AG09309 (cell line): ENCODE results near the gene CDKAL1.

Source experiments
- DNase-seq: peaks from one replicate; pipeline ENCODE4 v3.0.0-alpha.2; 2010; ENCODE audit warnings: low read depth
- H3K4me3 ChIP-seq: 2 replicates; pipeline ENCODE4 v1.5.1; 2011; ENCODE audit warnings: mild to moderate bottlenecking, low read depth, low read length, moderate library complexity; ENCODE audit not compliant: control insufficient read depth
- CTCF ChIP-seq: IDR thresholded peaks from 2 replicates; pipeline ENCODE4 v1.5.1; 2011; ENCODE audit warnings: mild to moderate bottlenecking, low read depth, low read length, inconsistent platforms; ENCODE audit not compliant: insufficient read depth, control insufficient read depth; ENCODE audit errors: missing control alignments

CDKAL1 gene

DNA sequence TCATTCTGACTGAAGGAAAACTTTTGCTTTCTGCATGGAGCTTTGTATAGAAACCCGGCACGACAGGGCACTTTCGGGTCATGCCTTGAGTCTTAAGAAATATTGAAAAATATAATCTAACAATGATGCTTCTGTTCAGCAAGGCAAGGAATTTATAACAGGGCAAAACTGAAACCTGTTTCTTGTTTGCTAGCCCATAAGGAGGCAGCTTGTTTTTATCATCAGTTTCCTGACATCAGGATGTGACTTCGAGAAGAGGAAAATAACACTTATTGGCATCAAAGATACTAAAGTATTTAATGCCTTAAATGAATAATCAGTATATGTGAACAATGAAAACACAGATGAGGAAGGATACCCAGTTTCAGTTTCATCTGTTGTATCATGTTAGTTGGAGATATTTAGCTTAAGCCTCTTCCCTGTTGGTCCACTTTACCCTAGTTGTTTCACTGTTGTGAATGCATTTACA is 146.5 kb downstream of the CDKAL1 start:
- TF ChIP-seq CTCF, result no peak
- no peak for DNase-seq
- H3K4me3 ChIP-seq, result no peak overlapping the region

DNA sequence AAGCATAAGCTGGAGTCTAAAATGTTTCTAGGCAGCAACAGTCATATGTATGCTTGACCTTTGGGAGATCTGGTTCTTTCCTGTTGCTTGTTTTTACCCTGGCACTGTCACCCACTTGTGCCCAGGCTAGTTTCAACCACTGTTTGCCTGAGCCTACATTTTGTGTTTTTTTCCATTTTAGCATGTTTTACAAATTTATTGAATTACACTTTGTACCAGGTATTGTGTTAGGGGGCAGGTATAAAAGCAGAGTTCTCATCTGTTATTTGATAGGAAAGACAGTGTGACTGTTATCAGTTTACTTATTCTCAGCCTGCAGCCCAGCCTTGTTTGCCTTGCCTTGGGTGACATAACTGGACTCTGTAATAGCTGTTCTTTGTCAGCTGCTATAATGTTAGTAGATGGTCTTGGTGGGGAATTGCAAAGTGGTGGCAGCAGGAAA is 147.0 kb downstream of the CDKAL1 start:
- no peak for TF ChIP-seq CTCF
- H3K4me3 ChIP-seq, result no peak overlapping the region
- DNase-seq, result no peak

GRCh38 chr6:20684474-20684873 is 150.2 kb downstream of the CDKAL1 start:
- H3K4me3 ChIP-seq, result no peak overlapping the region
- TF ChIP-seq CTCF, result no peak
- DNase-seq, result no peak

DNA sequence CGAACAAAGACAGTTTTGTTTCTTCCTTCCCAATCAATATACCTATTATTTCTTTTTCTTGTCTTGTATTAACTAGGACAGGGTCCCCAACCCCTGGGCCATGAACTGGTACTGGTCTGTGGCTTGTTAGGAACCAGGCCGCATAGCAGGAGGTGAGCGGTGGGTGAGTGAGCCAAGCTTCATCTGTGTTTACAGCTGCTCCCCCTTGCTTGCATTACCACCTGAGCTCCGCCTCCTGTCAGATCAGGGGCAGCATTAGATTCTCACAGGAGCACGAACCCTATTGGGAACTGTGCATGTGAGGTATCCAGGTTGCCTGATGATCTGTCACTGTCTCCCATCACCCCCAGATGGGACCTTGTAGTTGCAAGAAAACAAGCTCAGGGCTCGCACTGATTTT is 151.9 kb downstream of the CDKAL1 start:
- no peak for DNase-seq
- no peak for TF ChIP-seq CTCF

GRCh38 chr6:20687494-20687893 is 153.2 kb downstream of the CDKAL1 start:
- no peak overlapping the region for H3K4me3 ChIP-seq
- TF ChIP-seq CTCF, result no peak
- no peak for DNase-seq

More for the DNA sequence above, 151.9 kb downstream of the CDKAL1 start:
- no peak overlapping the region for H3K4me3 ChIP-seq

DNA sequence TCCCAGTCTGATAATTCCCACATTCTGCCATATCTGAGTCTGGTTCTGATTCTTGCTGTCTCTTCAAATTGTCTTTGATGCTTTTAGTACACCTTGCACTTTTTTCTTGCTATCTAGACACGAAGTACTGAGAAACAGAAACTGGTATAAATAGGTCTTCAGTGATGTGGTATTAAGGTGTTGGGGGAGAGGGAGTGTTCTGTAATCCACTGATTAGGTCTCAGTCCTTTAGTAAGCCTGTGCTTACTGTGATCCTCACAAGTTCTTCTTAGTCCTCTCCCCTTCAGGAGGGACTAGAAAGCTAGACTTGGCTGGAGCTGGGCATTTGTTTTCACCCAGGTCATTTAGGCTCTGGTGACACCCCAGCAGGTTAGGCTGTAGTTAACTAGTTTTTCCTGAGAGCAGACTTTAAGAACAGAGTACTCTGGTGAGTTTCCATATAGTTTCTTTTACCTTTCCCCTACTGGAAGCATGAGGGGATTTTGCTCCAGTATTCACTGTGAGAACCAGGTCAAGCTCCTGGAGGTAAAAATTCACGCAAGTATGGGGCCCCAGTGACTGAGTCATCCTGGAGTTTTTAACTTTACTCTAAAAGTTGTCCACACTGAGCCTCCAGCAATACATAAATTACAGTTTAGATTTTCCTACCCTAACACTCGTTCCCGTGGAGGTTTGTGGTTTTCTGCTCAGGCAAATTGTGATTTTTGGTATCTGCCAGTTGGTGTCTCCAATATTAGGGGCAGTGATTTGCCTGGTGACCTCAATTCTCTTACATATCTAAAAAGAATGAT is 154.6 kb downstream of the CDKAL1 start:
- DNase-seq, result no peak
- TF ChIP-seq CTCF, result no peak
- H3K4me3 ChIP-seq, result no peak overlapping the region

- DNase-seq, result no peak
- H3K4me3 ChIP-seq, result no peak overlapping the region
- no peak for TF ChIP-seq CTCF
Measured at GRCh38 chr6:20691185-20691584, 156.9 kb downstream of the CDKAL1 start.
